ENCODE results near the gene PLXNA2. TPM values are rescaled to one million over a fixed set of nuclear protein-coding genes. Genes with fewer than 3 reads are reported as not detected.

PLXNA2 gene
- total RNA-seq, 1 donor from 2014 or later: 0.07 TPM

GRCh38 chr1:208117409-208117808 is 126.8 kb downstream of the PLXNA2 start:
- no peak for DNase-seq (ENCODE audit: low spot score)
- intact Hi-C loops (cut with micrococcal nuclease): no loop called here
- Mint-ChIP-seq H3K9me3 (no peaks in the 10 kb centered on the region), H3K36me3 (ENCODE audit: low read depth) (no peaks in the 10 kb centered on the region), H3K4me1 (ENCODE audit: low read depth) (no peaks in the 10 kb centered on the region), H3K27ac (no peak overlapping the region), H3K27me3 (ENCODE audit: low read depth) (peaks cover 4% of the 10 kb centered on the region), H3K4me3 (ENCODE audit: low read depth) (no peak overlapping the region)

- Mint-ChIP-seq H3K27me3 (ENCODE audit: low read depth) (peaks cover 4% of the 10 kb centered on the region), H3K27ac (no peak overlapping the region), H3K4me1 (ENCODE audit: low read depth) (no peaks in the 10 kb centered on the region), H3K4me3 (ENCODE audit: low read depth) (no peak overlapping the region), H3K36me3 (ENCODE audit: low read depth) (no peaks in the 10 kb centered on the region), H3K9me3 (no peaks in the 10 kb centered on the region)
- intact Hi-C loops (cut with micrococcal nuclease): no loop called here
- DNase-seq (ENCODE audit: low spot score): no peak
Measured at GRCh38 chr1:208115924-208116640, 128.1 kb downstream of the PLXNA2 start.

- H3K27ac Mint-ChIP-seq: no peak overlapping the region
- intact Hi-C loops (cut with micrococcal nuclease): no loop called here
- H3K4me1 Mint-ChIP-seq (ENCODE audit: low read depth): no peaks in the 10 kb centered on the region
- no peaks in the 10 kb centered on the region for H3K9me3 Mint-ChIP-seq
- H3K4me3 Mint-ChIP-seq (ENCODE audit: low read depth): no peak overlapping the region
- peaks cover 8% of the 10 kb centered on the region for H3K27me3 Mint-ChIP-seq (ENCODE audit: low read depth)
- H3K36me3 Mint-ChIP-seq (ENCODE audit: low read depth): no peaks in the 10 kb centered on the region
- DNase-seq (ENCODE audit: low spot score): no peak
Measured at GRCh38 chr1:208113011-208113410, 131.2 kb downstream of the PLXNA2 start.

GRCh38 chr1:208112401-208112800 is 131.8 kb downstream of the PLXNA2 start:
- intact Hi-C loops (cut with micrococcal nuclease): no loop called here
- Mint-ChIP-seq H3K27me3 (ENCODE audit: low read depth) (peaks cover 8% of the 10 kb centered on the region), H3K9me3 (no peaks in the 10 kb centered on the region), H3K4me1 (ENCODE audit: low read depth) (no peaks in the 10 kb centered on the region), H3K4me3 (ENCODE audit: low read depth) (no peak overlapping the region), H3K27ac (no peak overlapping the region), H3K36me3 (ENCODE audit: low read depth) (no peaks in the 10 kb centered on the region)
- DNase-seq (ENCODE audit: low spot score): no peak

GRCh38 chr1:208111646-208112190 is 132.5 kb downstream of the PLXNA2 start:
- peaks cover 8% of the 10 kb centered on the region for H3K27me3 Mint-ChIP-seq (ENCODE audit: low read depth)
- H3K27ac Mint-ChIP-seq: no peak overlapping the region
- no peak overlapping the region for H3K4me3 Mint-ChIP-seq (ENCODE audit: low read depth)
- intact Hi-C loops (cut with micrococcal nuclease): no loop called here
- no peaks in the 10 kb centered on the region for H3K36me3 Mint-ChIP-seq (ENCODE audit: low read depth)
- no peaks in the 10 kb centered on the region for H3K4me1 Mint-ChIP-seq (ENCODE audit: low read depth)
- DNase-seq (ENCODE audit: low spot score): no peak
- no peaks in the 10 kb centered on the region for H3K9me3 Mint-ChIP-seq

GRCh38 chr1:208110296-208110695 is 133.9 kb downstream of the PLXNA2 start:
- no peaks in the 10 kb centered on the region for H3K9me3 Mint-ChIP-seq
- H3K27me3 Mint-ChIP-seq (ENCODE audit: low read depth): peaks cover 6% of the 10 kb centered on the region
- no peaks in the 10 kb centered on the region for H3K4me1 Mint-ChIP-seq (ENCODE audit: low read depth)
- no peaks in the 10 kb centered on the region for H3K36me3 Mint-ChIP-seq (ENCODE audit: low read depth)
- H3K27ac Mint-ChIP-seq: no peak overlapping the region
- intact Hi-C loops (cut with micrococcal nuclease): no loop called here
- DNase-seq (ENCODE audit: low spot score): no peak
- H3K4me3 Mint-ChIP-seq (ENCODE audit: low read depth): no peak overlapping the region

GRCh38 chr1:208108646-208109330 is 135.4 kb downstream of the PLXNA2 start:
- no peaks in the 10 kb centered on the region for H3K4me1 Mint-ChIP-seq (ENCODE audit: low read depth)
- intact Hi-C loops (cut with micrococcal nuclease): no loop called here
- H3K4me3 Mint-ChIP-seq (ENCODE audit: low read depth): no peak overlapping the region
- H3K9me3 Mint-ChIP-seq: no peaks in the 10 kb centered on the region
- no peak overlapping the region for H3K27ac Mint-ChIP-seq
- no peak for DNase-seq (ENCODE audit: low spot score)
- no peaks in the 10 kb centered on the region for H3K36me3 Mint-ChIP-seq (ENCODE audit: low read depth)
- peaks cover 4% of the 10 kb centered on the region for H3K27me3 Mint-ChIP-seq (ENCODE audit: low read depth)

- Mint-ChIP-seq H3K4me1 (ENCODE audit: low read depth) (no peaks in the 10 kb centered on the region), H3K36me3 (ENCODE audit: low read depth) (no peaks in the 10 kb centered on the region), H3K27ac (no peak overlapping the region), H3K9me3 (no peaks in the 10 kb centered on the region), H3K4me3 (ENCODE audit: low read depth) (no peak overlapping the region), H3K27me3 (ENCODE audit: low read depth) (peaks cover 4% of the 10 kb centered on the region)
- no peak for DNase-seq (ENCODE audit: low spot score)
- intact Hi-C loops (cut with micrococcal nuclease): no loop called here
Measured at GRCh38 chr1:208108213-208108608, 136.0 kb downstream of the PLXNA2 start.

GRCh38 chr1:208107425-208108212 is 136.6 kb downstream of the PLXNA2 start:
- Mint-ChIP-seq H3K27ac (no peak overlapping the region), H3K27me3 (ENCODE audit: low read depth) (peaks cover 4% of the 10 kb centered on the region), H3K4me3 (ENCODE audit: low read depth) (no peak overlapping the region), H3K4me1 (ENCODE audit: low read depth) (no peaks in the 10 kb centered on the region), H3K36me3 (ENCODE audit: low read depth) (no peaks in the 10 kb centered on the region), H3K9me3 (no peaks in the 10 kb centered on the region)
- intact Hi-C loops (cut with micrococcal nuclease): no loop called here
- DNase-seq (ENCODE audit: low spot score): no peak

GRCh38 chr1:208106218-208106617 is 138.0 kb downstream of the PLXNA2 start:
- Mint-ChIP-seq H3K36me3 (ENCODE audit: low read depth) (no peaks in the 10 kb centered on the region), H3K4me1 (ENCODE audit: low read depth) (no peaks in the 10 kb centered on the region), H3K27ac (no peak overlapping the region), H3K9me3 (no peaks in the 10 kb centered on the region), H3K27me3 (ENCODE audit: low read depth) (peaks cover 4% of the 10 kb centered on the region), H3K4me3 (ENCODE audit: low read depth) (no peak overlapping the region)
- no peak for DNase-seq (ENCODE audit: low spot score)
- intact Hi-C loops (cut with micrococcal nuclease): no loop called here

GRCh38 chr1:208105756-208106155 is 138.4 kb downstream of the PLXNA2 start:
- H3K9me3 Mint-ChIP-seq: no peaks in the 10 kb centered on the region
- no peaks in the 10 kb centered on the region for H3K36me3 Mint-ChIP-seq (ENCODE audit: low read depth)
- no peaks in the 10 kb centered on the region for H3K4me1 Mint-ChIP-seq (ENCODE audit: low read depth)
- H3K27ac Mint-ChIP-seq: no peak overlapping the region
- H3K27me3 Mint-ChIP-seq (ENCODE audit: low read depth): peaks cover 4% of the 10 kb centered on the region
- intact Hi-C loops (cut with micrococcal nuclease): no loop called here
- DNase-seq (ENCODE audit: low spot score): no peak
- no peak overlapping the region for H3K4me3 Mint-ChIP-seq (ENCODE audit: low read depth)

- intact Hi-C loops (cut with micrococcal nuclease): no loop called here
- H3K4me3 Mint-ChIP-seq (ENCODE audit: low read depth): no peak overlapping the region
- no peaks in the 10 kb centered on the region for H3K4me1 Mint-ChIP-seq (ENCODE audit: low read depth)
- no peak for DNase-seq (ENCODE audit: low spot score)
- H3K27ac Mint-ChIP-seq: no peak overlapping the region
- H3K27me3 Mint-ChIP-seq (ENCODE audit: low read depth): no peaks in the 10 kb centered on the region
- no peaks in the 10 kb centered on the region for H3K36me3 Mint-ChIP-seq (ENCODE audit: low read depth)
- no peaks in the 10 kb centered on the region for H3K9me3 Mint-ChIP-seq
Measured at GRCh38 chr1:208103597-208104513, 140.3 kb downstream of the PLXNA2 start.
